Suprapubic skin (tissue), 4 donors: ENCODE measurements around the gene DMRTC2.

Experiments used
- CTCF ChIP-seq, 2 donors: fragments of 200-600 bp in 1 of 2; fragments of 450-650 bp in 1 of 2; sonication (generic) in 1 of 2; IDR thresholded peaks; one replicate each; pipeline ENCODE4 v1.5.1; 2016 to 2019; ENCODE audit warnings: antibody characterized with exemption in 2 of 2, mild to moderate bottlenecking in 1 of 2, moderate library complexity in 1 of 2
- POLR2A ChIP-seq, 2 donors: fragments of 450-650 bp; IDR thresholded peaks; one replicate each; pipeline ENCODE4 v1.6.1; 2017; ENCODE audit warnings: antibody characterized with exemption in 2 of 2, mild to moderate bottlenecking in 2 of 2, moderate library complexity in 2 of 2
- POLR2AphosphoS5 ChIP-seq, 3 donors: sonication (generic); formaldehyde crosslinking; IDR thresholded peaks; one replicate each; pipeline ENCODE4 v1.6.1; 2017; ENCODE audit warnings: antibody characterized with exemption in 3 of 3

DNA sequence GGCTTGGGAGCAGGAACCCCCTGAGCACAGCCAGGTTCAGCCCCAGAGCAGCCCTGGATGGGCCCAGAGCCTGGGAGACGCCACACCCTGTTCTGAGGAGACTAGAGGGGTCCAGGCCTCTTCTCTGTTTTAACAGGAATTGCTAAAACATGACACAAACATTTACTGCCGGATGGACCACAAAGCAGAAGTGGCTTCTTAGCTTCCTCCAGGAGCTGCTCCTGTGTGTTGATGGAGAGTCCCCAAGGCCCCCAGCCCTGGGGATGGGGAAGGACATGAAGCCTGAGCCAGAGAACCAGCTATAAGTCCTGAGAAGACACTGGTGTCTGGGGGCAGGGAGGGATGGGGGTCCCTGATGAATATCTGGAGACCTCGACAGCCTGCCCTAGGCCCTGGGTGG is 33.8 kb upstream of the DMRTC2 start:
- TF ChIP-seq CTCF (IDR thresholded peaks at IDR 0.05) (no peak), POLR2A (IDR thresholded peaks at IDR 0.05) (no peak), POLR2AphosphoS5 (IDR thresholded peaks at IDR 0.05) (no peak)
